NCI-H524 (cell line): ENCODE data around the gene PCSK6.
A peak's percentile ranks its signal among the peaks of the same experiment; 100 is the strongest.
"Not testable (repeated sequence)": the region's sequence is repeated elsewhere in the genome, so short reads cannot be mapped to it uniquely, and the experiment has no call there.

Experiments
- DNase-seq, 2 experiments: peaks; one replicate each; lab custom pipeline; 2025; lab: John Stamatoyannopoulos, UW

PCSK6 gene

DNA sequence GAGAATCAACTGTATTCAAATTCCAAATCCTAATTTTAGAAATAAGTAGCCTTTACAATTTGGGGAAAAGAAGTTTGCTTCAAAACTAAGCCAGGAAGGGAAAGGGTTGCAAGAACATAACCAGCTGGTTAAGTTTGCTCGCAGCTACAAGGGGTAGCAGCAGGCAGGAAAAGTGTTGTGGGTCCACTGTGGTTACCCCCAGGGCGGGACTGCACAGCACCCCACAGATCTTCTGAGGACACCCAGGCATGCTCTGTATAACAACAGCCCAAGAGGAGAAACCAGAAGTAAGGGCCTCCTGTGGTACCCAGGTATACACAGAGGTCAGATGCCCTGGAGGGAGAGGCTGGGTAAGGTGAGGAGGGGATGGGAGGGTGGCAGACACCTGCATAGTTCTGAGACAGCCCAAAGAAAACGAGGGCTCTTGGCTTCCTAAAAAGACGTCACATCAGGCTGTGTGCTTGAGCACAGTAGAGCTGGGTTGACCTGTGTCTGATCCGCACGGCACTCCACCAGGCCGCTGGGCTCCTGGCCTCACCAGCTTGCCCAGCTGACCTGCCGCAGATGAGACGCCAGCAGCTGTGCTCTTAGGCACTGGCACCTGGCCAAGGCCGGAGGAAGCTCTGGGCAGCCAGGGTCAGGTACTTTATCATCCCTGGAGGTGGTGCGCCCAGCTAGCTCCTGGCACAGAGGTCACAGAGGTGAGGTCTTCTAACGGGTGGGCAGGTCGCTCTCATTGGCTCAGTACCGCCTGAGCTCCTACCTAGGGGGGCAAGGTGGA is 112.7 kb downstream of the PCSK6 start:
- no peak for DNase-seq

DNA sequence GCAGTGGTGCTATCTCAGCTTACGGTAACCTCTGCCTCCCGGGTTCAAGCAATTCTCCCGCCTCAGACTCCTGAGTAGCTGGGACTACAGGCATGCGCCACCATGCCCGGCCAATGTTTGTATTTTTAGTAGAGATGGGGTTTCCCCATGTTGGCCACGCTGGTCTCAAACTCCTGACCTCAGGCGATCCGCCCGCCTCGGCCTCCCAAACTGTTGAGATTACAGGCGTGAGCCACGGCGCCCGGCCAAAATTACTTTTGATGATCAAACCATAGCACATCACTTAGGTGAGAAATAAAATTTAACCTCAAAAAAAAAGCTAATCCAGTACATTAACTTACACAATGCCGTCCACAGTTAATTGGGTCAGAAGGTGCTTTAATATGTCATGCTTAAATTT is 114.5 kb downstream of the PCSK6 start:
- DNase-seq, result not testable (repeated sequence)

DNA sequence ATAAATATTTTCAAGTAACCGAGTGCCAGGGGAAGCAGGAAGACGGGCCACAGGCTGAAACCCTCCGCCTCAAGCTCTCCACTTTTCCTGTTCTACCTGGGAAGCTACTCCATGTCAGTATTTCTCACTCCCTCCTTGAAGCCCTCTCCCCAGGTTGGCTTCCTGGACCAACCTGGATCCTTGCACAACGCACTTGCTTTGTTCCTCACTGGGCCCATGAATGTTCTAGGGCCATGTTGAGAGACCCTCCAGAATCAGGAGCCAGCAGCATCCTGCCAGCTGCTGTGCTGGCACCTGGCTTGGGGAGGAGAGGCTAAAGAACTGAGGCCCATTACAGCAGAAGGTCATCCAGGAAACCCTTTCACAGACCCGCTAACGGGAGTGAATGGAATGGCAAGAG is 115.2 kb downstream of the PCSK6 start:
- no peak for DNase-seq

DNA sequence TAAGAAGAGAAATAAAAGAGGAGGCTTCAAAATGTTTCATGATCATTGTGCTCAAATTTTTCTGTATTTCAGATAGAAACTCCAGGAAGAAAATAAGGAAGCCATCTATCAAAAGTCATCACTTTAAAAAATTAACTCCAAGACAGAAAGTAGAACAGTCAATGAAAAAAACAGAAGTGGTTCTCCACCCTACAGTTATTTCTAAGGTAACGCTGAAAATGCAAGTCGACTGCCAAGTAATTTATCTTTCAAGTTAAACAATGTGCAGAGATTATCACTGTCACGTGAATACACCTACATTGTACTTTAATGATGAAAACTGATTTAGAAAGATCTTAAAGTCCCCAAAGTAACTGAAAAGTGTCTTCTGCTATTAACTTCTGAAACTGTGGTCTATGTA is 115.9 kb downstream of the PCSK6 start:
- DNase-seq, result no peak

DNA sequence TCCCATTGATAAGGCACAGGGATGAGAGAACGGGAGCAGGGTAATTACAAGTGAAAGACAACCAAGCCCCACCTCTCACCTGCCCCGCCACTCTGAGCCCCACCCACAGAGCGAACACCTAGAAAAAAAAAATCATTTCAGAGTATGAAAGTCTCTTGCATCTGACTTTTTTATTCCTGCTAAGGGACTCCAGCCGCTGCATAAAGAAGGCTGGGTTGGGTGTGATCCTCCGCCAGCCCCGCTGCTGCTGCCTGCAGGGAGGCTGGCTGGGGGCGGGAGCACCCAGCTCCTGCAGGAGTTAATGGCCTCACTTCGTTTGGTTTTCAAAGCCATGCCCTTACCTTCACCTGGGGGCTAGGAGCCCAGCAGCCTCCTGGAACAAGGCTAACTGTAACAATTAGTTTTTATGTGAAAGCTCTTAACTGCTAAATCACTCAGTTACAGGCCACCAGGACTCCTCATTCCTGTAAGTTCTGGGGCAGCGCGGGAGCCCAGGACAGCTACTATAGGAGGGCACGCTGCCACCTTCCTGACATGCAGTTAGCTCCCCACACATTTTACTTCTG is 116.5 kb downstream of the PCSK6 start:
- no peak for DNase-seq

DNA sequence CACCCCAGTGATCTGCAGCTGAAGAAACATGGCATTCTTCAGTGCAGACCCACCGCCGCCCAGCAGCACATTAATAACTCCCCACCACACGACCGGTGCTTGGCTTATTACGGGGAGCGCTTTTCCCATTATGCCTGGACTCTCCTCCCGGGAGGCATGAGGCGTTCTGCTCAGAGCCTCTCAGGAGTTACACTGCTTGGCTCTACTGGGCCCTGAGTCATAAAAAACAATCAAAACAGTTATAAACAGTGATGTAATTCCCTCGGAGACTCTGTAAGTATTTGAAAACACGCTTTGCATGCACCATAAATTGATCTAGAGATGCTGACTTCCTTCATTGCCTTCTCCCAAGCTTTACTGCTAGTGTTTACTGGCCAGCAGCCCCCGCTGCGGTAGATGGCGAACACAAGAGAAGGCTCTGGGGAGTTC is 117.3 kb downstream of the PCSK6 start:
- DNase-seq, result no peak

DNA sequence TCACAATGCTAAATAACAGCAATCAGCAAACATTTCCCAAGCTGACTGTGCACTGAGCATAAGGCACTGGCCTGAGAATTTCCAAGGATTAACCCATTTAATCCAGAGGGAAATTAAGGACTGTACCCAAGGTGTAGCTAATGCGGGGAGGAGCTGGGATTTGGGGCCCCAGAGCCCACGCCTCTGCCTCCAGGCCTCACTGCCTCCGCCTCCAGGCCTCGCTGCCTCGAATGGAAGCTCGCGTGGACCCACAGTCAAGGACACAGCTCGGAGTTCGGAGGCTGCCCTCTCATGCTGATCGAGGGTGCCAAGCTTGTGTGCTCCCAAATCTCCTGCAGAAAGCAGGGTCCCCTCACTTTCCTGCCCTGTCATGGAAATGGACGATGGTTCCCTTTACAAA is 118.0 kb downstream of the PCSK6 start:
- DNase-seq, result no peak

DNA sequence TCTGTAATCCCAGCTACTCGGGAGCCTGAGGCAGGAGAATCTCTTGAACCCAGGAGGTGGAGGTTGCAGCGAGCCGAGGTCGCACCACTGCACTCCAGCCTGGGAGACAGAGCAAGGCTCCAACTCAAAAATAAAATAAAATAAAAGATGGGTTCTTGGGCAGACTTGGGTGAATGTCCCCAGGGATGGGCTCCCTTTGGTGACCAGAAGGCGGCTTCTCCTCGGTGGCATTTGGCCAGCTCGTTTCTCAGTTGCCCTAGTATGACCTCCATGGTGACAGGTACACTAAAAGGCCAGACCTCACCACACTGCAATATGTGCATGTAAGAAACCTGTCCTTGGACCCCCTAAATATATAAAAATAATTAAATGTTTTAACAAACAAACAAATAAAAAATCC is 118.4 kb downstream of the PCSK6 start:
- no peak for DNase-seq

DNA sequence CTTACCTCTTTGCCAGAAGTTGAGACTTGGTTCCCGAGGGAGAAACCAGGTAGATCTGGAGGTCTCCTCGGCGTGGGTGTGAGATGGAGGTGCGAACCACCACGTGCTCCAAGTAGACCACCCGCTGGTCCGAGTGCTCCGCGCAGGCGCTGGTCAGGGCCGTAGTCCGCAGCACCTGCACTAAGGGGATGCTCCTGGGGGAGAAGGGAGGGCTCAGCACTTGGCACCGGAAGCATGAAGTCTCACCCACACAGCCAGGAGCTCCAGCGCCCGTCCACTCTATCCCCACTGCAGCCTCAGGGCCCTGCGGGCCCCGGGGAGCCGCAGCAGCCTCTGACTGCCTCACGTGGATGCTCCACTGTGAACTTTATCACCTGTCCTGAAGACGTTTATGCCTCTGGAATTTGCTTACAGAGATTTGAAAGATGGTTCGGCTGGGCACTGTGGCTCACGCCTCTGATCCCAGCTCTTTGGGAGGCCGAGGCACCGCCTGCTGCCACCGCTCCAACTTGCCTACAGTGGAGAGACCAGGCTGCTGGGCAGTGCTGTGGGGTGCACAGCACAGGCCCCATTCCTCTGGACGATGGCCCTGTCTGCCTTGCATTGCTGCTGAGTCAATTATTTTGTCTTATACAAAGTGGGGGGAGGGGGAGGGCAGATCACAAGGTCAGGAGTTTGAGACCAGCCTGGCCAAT is 119.0 kb downstream of the PCSK6 start:
- no peak for DNase-seq

DNA sequence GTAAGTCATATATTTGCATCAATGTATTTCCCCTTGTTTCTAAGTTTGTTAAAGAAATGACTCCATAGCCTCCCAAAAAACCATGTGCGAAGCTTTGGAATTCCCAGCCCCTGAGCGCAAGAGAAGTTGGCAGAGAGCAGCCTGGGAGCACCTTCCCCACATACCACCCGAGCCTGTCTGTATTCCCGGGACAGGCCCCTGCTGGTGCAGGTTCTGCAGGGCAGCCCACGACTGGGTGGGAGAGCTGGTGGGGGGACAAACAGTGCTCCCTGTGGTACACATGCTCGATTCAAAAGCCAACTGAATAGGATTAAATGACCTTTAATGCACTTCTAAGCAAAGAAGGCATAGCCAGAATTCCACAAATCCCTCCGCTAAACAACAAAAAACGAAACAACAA is 119.8 kb downstream of the PCSK6 start:
- no peak for DNase-seq

DNA sequence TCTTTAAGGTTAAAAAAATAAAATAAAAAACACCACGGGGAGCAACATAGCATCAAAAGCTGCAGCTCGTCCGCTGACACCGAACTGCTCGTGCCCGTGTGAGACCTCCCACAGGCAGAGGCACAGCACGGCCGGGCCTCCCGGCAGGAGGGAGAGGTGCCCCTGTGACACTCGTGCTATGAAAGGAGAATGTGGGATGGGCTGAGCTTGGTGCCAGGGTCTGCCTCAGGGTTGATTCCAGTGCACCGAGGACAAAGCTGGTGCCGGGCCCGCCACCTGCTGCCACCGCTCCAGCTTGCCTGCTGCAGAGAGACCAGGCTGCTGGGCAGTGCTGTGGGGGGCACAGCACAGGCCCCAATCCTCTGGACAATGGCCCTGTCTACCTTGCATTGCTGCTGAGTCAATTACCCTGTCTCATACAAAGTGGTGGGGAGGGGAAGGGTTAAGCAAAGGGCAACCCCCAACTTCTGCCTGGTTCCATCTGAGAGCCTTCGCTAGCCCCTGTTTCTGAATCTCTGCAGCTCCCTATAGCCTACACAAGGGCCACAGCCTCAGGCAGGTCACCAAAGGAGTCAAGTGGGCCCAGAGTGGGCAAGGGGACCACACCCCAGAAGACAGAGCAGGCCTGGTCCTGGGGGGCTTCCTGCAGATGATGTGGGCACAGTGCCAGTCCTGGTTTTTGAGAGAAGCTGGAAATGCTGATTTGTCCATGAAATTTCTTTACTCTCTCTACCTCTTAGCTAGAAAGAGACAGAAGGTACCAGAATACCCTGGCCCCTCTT is 120.5 kb downstream of the PCSK6 start:
- DNase-seq, result no peak

DNA sequence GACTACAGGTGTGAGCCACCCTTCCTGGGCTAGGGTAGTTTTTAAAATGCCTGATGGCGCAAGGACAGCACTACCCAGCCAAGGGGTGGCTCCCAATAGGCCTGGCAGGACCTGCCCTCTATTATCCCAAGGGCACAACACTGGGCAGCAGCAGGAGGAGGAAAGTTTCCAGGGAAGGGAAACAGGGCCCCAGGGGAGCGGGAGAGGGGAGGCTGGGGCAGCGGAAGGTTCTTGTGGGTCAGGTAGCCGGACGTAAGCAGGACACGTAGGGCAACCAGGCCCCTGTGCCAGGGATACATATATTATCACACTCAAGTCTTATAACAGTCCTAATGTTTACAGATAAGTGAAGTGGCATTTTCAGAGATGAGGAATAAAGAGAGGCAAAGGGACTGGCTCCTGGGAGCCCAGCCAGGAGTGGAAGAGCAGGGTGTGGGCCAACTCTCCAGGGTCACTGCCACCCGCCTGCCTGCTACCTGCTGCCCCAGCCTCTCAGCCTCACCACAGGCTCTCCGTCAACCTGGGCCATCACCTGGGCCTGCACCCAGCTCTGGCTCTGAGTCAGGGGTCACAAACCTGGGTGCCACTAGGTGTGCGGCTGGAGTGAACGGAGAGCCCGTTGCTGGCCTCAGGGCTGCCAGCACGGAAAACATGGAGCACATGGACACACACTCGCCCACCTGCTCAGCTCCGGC is 121.3 kb downstream of the PCSK6 start:
- no peak for DNase-seq

DNA sequence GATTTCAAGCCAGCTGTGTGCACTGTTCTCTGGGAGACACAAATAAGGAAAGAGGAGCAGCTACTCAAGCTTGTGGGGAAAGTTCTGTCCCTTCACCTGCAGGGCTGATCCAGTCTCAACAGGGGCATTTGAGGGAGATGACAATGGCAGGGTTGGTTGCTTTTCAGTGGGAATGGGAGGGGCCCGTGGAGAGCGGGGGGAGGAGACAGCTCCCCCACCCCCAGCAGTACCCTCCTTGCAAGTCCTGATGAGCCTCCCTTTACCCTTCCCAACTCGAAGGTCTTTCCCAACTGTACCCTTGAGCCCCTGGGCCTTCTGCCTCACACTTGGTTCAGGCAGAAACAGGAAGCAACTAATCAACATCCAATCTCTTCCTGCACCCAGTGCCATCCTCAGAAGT is 122.7 kb downstream of the PCSK6 start:
- no peak for DNase-seq

DNA sequence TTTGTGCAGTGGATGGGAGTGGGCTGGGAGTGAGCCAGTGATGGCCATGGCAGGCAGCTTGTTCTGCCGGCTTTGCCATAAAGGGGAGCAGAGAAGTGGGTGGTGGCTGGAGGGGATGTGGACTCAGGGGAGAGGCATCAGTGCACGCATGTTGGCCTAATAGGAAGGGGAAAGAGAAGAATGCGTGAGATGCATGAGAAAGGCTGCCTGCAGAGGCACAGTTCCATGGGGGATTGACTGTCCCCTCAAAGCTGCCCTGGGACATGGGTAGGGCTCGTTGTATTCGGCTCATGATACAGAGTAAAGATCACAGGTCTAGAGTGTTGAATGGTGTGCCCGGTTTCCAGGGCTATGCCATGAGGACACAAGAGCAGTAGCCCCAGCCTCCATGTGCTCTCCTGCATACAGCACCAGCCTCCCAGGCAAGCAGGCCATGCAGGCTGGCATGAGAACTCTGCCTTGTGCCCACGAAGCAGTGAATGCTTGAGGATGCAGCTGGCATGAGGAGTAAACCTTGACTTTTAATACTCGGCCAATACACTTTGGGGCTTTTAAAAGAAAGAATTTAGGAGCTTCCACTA is 126.4 kb downstream of the PCSK6 start:
- no peak for DNase-seq

DNA sequence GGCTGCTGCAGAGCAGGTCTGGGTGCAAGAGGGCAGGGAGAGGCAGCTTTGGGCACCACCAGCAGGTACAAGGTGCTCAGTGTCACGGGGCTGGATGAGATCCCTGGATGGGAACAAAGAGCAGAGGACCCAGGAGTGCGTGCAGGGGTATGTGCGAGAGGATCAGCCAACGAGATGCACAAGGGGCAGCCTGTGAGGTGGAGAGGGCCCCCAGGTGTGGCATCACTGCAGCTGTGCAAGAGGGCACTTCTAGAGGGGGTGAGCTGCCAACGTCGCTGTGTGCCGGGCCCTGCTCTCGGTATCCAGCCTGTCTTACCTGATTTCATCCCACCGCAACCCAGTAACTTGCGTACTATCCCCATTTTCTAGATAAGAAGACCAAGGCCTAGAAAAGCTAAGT is 127.1 kb downstream of the PCSK6 start:
- DNase-seq, result no peak

DNA sequence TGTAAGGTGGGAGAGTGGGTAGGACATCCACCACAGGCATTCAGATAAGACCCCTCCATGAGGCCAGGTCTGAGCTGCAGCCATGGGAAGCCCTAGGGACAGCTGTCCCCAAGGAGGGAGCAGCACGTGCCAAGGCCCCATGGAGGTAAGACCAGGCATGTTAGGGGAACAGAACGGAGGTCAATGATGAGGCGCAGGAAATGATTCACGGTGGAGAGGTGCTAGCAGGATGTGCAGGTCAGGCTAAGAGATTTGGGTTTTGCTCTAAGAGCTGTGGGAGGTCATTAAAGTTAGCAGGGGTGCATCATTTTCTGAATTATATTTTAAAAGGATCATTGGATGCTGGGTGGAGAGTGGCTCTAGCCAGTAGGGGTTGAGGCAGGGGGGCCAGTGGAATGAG is 128.1 kb downstream of the PCSK6 start:
- no peak for DNase-seq

DNA sequence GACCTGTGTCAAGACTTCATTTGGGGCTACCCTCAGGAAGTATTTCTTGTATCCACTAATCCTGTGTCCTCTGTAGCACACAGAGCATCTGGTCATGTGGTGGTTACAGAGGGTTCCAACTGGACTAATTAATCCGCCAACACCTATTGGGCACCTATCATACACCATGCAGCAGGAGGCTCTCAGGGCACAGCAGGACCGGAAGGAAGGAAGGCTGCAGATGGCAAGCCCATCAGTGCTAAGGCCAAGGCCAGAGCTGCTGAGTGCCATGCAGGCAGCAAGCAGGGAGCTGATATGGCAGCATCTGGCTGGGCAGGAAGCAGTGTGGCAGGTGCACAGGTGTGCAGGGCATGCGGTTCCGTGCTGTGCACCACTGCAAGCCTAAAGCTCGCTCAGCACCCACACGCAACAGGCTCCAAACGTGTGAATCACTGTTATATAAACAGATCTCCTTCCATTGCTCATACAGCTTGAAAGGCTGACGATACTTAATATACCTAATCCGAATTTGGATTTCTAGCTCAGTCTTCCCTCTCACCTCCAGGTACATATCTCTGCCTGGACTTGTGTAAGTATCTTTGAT is 130.1 kb downstream of the PCSK6 start:
- peak in 1 of 2 experiments; percentile 54 for DNase-seq

DNA sequence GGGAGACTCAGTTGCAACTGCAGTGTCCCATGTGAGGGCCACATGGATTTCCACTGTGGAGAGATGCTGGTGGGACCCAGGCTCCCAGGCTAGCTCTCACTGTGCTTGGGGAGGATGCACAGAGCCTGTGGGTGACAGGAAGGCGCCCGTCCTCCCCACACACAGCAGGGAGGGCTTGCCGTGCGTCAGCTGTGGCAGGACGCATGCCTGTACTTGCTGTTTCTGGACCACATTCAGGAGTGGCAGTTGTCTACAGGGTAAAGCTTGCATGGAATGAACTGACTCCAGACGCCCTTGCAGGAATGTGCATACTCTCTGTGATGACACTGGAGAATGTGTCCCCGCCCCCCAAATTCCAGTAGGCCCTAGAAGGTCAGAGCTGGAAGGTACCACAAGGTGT is 130.6 kb downstream of the PCSK6 start:
- no peak for DNase-seq

DNA sequence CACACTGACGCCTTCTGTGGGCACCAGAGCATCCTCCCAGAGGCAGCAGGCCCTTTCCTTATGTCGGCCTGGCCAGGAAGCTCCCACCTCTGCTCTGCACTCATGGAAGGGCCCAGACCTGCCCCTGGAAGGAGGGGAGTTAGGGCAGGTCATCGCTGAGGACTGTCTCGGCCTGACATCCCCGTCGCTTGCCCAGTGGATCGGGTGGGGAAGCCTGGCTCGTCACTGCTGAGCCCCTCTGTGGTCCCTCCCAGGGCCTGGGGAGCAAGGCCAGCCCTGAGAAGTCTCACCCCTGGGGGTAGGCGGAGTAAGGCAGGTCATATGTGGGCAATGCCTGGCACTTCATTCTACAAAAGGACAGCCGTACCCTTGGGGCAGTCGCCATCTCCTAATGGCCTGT is 131.6 kb downstream of the PCSK6 start:
- no peak for DNase-seq

DNA sequence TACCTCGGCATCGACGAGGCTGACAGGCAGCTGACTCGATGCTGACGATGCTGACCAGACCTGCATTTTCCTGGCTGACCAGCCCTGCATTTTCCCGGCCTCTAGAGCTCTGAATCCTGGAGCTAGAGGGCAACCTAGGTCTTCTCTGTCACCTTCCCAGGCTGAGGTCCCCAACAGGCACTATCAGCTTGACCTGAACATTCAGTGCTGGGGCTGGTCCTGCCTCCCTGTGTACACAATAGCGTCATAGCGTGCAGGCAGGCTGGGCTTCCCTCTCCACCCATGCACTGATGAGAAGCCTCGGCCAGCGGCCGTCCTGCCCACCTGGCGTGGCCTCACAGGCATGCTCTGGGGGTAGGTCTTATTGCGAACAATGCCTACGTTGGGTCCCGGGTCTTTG is 132.2 kb downstream of the PCSK6 start:
- DNase-seq, result no peak

DNA sequence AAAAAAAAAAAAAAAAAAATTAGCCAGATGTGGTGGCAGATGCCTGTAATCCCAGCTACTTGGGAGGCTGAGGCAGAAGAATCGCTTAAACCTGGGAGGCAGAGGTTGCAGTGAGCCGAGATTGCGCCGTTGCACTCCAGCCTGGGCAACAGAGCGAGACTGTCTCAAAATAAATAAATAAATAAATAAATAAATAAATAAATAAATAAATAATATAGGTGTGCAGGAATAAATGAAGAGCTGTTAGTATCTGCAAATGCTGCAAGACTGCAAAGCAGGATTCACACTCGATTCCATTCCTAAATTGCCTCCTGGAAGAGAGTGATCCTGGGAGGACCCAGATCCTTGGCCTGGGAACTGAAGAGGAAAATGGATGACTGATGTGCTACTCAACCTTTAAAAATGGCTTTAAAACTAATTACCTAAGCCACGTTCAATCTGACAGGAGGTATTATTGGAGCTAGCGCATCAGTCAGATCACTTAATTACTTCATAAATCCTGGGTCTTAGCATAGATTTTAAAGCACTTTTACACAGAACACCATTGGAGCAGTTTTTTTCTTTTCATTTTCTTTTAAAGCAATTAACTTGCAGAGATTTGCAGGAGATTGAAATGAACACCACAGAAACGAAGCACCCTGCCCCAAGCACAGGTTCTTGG is 132.9 kb downstream of the PCSK6 start:
- DNase-seq, result not testable (repeated sequence)
